GM19324 (cell line): Measurements from ENCODE around the gene NXPH1.
"Not testable (repeated sequence)": the region's sequence is repeated elsewhere in the genome, so short reads cannot be mapped to it uniquely, and the experiment has no call there.

Experiments used
- ATAC-seq: cut with Tn5 transposase; IDR thresholded peaks from one replicate; pipeline ENCODE4 v1.9.1; 2021; ENCODE audit warnings: mild to moderate bottlenecking, moderate library complexity; ENCODE audit not compliant: unreplicated experiment, low FRiP score

NXPH1 gene

DNA sequence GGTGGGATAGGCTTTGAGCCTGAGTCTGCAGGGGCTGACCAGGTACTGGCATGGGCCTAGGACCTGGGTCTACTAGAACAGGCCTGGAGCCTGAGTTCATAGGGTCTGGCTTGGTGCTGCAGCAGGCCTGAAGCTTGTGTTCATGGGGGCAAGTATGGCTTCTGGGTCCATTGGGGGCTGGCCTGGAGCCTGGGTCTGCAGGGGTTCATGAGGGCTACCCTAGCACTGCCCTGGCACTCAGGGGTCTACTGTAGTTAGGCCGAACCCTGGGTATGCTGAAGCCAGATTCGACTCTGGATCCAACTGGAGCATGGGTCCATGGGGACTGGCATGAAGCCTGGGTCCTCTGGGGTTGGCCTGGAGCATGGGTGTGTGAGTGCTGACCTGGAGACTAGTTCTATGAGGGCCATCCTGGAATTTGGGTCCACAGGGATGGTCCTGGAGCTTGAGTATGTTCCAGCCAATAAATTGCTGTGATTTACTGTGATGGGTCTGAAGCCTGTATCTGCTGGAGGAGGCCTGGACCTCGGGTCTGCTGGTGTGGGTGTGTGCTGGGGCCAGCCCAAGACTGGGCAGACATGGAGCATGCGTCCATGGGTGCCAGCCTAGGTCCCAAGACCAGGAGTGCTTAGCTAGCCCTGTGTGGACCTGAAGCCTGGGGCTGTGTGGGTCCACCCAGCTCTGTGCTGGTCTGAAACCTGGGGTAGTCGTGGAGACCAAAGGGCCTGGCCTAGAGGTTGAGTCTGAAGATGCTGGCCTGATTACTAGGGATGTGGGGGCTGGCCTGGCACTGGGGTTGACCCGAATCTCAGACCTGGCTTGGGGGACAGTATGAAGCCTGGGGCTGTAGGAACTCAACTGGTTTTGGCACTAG lies 235.5 kb downstream of the NXPH1 start:
- no peak for ATAC-seq

DNA sequence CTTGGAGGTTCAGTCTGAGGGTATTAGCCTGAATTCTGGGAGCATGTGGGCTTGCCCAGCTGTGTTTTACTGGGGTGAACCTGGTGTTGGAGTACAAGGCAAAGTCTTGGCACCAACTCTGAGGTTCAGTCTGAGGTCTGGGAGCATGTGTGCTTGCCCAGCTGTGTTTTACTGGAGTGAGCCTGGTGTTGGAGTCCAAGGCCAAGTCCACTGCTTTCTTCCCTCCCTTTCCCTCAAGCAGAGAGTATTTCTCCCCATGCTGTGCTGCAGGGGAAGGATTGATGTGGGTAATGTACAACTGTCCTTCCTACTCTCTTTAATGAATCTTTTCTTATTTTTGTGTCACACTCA lies 236.1 kb downstream of the NXPH1 start:
- ATAC-seq, result no peak

- ATAC-seq, result no peak
Observed at GRCh38 chr7:8684426-8684825, 251.0 kb downstream of the NXPH1 start.

- no peak for ATAC-seq
Observed at GRCh38 chr7:8699875-8700624, 266.6 kb downstream of the NXPH1 start.

DNA sequence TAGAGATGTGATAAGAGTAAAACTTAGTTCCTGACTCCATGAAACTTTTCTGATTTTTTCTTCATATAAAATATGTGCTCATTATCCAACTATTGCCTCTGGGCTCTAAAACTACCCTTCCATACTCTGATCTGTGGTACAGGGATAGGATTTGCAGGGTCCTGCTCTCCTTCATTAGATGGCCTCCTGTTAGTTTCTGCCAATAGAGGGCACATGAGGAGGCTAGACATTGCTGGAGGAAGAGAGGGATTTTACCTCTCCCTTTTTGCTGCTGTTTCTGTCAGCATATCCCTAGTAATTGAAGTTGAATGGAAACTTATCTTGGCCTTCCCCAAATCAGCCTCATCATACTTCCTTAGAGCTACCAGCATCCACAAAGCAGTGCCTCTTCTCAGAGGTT lies 269.4 kb downstream of the NXPH1 start:
- ATAC-seq, result no peak

GRCh38 chr7:8710124-8710523 lies 276.7 kb downstream of the NXPH1 start:
- no peak for ATAC-seq

GRCh38 chr7:8714791-8715190 lies 281.4 kb downstream of the NXPH1 start:
- ATAC-seq, result no peak

DNA sequence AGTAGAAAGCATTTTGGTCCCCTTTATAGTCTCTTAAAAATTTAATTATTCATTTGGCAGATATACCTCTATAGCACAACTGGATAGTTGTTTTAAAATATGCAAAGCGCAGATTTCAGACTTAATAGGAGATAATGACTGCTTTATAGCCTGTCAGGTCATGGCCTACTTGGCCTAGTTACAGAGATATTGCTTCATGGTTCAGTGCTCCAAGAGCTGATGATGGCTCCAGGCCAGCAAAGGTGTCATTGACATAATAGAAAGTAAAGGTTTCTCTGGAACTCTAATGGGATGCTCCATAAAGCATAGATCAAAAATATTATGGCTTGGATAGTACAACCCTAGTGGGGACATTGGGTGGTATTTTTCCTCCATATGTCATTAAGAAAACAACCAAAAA lies 285.7 kb downstream of the NXPH1 start:
- ATAC-seq, result no peak

- peak; percentile 65 for ATAC-seq
Observed at GRCh38 chr7:8724080-8724718, 290.8 kb downstream of the NXPH1 start.

GRCh38 chr7:8731756-8732155 lies 298.3 kb downstream of the NXPH1 start:
- ATAC-seq, result not testable (repeated sequence)

DNA sequence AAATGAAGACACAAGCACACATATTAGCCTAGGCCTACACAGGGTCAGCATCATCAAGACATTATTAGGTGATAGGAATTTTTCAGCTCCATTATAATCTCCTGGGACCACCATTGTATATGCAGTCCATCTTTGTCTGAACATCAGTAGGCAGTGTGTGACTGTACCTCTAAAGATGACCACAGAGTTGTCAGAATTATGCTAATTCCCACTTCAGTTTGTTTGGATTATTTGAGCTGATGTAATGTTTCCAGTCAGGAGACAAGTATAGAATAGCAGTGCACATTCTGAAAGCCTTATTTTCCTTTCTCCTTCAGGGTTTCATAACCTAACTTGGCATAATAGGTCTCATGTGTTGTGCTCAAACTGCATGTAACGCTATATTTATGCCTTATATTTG lies 306.4 kb downstream of the NXPH1 start:
- ATAC-seq, result no peak

GRCh38 chr7:8742837-8743236 lies 309.4 kb downstream of the NXPH1 start:
- ATAC-seq, result no peak

DNA sequence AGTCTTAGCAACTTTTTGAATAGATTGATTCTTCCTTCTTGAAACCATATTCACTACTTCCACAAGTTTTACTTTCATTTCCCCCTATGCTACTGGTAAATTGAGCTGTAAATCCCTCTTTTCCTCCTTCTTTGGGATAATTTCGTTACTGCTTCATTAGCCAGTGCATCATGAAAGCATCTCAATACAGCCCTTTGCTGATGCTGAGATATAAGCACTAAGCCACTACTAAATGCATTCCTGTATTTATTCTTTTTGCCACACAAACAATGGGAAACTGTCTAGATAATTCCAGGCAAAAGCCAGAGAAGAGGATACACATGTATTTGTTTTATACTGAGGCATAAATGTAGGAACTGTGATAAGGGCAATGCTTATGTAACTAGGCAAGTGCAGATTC lies 313.9 kb downstream of the NXPH1 start:
- no peak for ATAC-seq

- no peak for ATAC-seq
Observed at GRCh38 chr7:8751557-8752231, 318.3 kb downstream of the NXPH1 start.

DNA sequence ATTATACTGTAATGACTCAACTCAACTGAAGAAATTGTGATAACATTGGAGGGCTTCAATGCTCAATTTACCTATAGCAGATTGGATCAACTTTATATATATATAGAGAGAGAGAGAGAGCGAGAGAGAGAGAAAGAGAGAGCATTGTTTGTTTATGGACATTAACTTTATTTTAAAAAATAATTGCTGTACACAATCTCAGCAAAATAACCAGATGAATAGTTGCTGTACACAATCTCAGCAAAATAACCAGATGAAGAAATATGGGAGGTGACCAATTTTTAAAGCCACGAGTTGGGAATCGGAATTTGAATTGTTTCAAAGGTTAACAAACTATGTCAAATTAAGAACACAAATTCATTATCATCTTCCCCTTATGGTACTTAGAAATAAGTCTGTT lies 319.9 kb downstream of the NXPH1 start:
- ATAC-seq, result no peak

- ATAC-seq, result no peak
Observed at GRCh38 chr7:8761731-8762130, 328.3 kb downstream of the NXPH1 start.

DNA sequence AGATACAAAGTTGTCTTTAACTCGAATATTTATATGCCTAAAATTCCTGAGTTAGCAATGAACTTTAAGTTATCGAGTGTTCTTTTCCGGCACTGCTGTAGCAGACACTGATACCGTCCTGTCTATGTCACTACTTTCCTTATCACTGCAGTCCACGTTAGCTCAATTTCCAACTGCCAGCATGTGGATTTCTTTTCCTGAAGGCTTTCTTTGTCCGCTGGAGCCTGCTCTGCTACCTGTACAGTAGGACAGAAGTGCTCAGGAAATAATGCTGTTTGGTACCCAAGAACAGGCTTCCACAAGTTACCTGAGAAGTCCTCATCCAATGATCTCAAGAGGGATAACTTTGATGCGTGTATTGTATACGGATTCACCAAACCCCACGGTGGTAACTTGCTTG lies 329.4 kb downstream of the NXPH1 start:
- no peak for ATAC-seq

GRCh38 chr7:8765374-8765773 lies 332.0 kb downstream of the NXPH1 start:
- no peak for ATAC-seq

DNA sequence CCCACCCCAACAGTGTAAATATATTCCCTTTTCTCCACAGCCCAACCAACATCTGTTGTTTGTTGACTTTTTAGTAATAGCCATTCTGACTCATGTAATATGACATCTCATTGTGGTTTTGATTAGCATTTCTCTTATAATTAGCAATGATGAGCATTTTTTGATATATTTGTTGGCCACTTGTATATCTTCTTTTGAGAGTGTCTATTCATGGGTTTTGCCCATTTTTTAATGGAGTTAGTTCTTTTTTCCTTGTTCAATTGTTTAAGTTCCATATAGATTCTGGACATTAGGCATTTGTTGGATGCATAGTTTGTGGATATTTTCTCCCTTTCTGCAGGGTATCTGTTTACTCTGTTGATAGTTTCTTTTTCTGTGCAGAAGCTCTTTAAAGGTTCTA lies 340.1 kb downstream of the NXPH1 start:
- no peak for ATAC-seq

DNA sequence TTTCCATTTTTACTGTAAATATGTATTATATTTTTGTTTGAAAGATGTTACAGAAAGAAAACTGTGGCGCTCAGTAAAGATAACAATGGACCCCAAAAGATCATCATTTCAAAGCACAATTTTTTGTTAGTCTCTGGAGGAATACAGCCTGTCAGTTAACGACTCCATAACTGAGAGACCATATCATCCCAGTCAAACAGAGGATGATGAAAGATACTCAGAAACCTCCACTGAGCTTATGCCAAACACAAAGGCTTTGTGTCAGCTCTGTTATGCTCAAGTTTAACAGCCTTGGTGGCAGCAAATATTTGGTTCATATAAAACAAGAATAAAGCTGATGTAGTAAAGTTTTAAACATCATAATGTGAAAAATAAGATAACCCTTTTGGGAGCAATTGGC lies 345.1 kb downstream of the NXPH1 start:
- ATAC-seq, result no peak

DNA sequence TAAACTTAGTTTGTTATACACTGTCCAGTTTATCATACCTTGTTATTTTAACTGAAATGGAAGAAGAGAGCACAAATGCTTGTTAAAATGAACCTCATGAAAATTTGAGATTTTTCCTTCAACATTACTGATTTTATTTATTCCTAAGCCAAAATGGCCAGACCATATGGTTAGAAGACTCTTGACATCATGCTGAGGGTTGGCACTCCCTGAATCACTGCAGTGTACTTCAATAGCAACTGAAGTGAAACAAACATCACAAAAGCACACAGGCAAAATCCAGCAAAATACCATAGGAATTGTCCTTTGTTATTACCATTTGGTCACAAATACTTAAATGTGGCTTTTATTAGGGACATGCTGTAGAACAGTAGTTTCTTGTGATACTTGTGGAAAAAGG lies 347.8 kb downstream of the NXPH1 start:
- ATAC-seq, result no peak
